GM18498 (cell line): ENCODE measurements around the gene SLC44A4.
"Not testable (repeated sequence)": the region's sequence is repeated elsewhere in the genome, so short reads cannot be mapped to it uniquely, and the experiment has no call there.

Source experiments
- ATAC-seq: cut with Tn5 transposase; IDR thresholded peaks from one replicate; pipeline ENCODE4 v1.9.1; 2021; ENCODE audit warnings: mild to moderate bottlenecking, moderate library complexity; ENCODE audit not compliant: unreplicated experiment

The SLC44A4 gene

DNA sequence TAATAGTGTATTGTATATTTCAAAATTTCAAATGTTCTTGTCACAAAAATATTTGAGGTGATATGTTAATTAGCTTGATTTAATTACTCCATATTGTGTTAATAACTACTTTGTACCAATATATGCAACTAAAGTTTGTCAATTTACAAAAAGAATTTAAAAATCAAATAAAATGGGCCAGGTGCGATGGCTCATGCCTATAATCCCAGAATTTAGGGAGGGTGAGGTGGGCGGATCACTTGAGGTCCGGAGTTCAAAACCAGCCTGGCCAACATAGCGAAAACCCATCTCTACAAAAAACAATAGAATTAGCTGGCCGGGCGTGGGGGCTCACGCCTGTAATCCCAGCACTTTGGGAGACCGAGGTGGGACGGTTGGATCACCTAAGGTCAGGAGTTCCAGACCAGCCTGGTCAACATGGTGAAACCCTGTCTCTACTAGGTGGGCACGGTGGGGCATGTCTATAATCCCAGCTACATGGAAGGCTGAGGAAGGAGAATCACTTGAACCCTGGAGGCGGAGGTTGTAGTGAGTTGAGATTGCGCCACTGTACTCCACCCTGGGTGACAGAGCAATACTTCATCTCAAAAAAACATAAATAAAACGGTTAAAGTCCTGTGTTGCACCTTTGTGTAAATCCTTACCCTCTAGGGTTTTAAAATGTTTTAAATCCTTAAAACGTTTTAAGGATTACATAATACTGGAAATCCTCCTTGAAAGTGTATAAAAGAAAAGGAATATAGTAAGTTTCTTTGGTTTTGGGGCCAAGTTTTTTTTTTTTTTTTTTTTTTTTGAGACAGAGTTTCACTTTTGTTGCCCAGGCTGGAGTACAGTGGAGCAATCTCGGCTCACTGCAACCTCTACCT lies 47.2 kb downstream of the SLC44A4 start:
- no peak for ATAC-seq

DNA sequence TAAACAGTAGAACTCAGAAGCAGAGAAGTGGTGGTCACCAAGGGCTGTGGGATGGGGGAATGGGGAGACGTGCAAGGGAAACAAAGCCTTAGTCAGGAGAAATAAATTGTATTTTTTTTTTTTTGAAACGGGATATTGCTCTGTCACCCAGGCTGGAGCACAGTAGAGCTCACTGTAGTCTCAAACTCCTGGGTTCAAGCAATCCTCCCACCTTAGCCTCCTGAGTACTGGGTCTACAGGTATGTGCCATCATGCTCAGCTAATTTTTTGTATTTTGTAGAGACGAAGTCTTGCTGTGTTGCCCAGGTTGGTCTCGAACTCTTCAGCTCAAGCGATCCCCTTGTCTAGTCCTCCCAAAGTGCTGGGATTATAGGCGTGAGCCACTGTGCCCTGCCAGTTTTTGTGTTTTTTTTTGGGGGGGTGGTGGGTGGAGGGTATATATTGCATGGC lies 47.9 kb downstream of the SLC44A4 start:
- ATAC-seq: no peak

DNA sequence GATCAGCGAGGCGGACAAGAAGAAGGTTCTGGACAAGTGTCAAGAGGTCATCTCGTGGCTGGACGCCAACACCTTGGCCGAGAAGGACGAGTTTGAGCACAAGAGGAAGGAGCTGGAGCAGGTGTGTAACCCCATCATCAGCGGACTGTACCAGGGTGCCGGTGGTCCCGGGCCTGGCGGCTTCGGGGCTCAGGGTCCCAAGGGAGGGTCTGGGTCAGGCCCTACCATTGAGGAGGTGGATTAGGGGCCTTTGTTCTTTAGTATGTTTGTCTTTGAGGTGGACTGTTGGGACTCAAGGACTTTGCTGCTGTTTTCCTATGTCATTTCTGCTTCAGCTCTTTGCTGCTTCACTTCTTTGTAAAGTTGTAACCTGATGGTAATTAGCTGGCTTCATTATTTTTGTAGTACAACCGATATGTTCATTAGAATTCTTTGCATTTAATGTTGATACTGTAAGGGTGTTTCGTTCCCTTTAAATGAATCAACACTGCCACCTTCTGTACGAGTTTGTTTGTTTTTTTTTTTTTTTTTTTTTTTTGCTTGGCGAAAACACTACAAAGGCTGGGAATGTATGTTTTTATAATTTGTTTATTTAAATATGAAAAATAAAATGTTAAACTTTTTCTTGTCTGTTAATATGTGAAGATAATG lies 49.0 kb downstream of the SLC44A4 start:
- no peak for ATAC-seq

DNA sequence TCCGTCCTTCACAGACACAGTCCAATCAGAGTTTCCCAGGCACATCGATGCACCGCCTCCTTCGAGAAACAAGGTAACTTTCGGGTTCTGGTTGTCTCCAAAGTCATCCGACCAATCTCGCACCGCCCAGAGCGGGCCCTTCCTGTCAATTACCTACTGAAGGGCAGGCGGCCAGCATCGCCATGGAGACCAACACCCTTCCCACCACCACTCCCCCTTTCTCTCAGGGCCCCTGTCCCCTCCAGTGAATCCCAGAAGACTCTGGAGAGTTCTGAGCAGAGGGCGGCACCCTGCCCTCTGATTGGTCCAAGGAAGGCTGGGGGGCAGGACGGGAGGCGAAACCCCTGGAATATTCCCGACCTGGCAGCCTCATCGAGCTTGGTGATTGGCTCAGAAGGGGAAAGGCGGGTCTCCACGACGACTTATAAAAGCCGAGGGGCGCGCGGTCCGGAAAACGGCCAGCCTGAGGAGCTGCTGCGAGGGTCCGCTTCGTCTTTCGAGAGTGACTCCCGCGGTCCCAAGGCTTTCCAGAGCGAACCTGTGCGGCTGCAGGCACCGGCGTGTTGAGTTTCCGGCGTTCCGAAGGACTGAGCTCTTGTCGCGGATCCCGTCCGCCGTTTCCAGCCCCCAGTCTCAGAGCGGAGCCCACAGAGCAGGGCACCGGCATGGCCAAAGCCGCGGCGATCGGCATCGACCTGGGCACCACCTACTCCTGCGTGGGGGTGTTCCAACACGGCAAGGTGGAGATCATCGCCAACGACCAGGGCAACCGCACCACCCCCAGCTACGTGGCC lies 51.3 kb downstream of the SLC44A4 start, which contains the start of gene HSPA1B:
Gene HSPA1B (plus strand): TSS at position 453 of the 794 bp plus-strand sequence. CDS start 213 bp downstream, at position 666.
- ATAC-seq: peak; percentile 68

GRCh38 chr6:31826793-31827285 lies 52.0 kb downstream of the SLC44A4 start:
- peak; percentile 11 for ATAC-seq

DNA sequence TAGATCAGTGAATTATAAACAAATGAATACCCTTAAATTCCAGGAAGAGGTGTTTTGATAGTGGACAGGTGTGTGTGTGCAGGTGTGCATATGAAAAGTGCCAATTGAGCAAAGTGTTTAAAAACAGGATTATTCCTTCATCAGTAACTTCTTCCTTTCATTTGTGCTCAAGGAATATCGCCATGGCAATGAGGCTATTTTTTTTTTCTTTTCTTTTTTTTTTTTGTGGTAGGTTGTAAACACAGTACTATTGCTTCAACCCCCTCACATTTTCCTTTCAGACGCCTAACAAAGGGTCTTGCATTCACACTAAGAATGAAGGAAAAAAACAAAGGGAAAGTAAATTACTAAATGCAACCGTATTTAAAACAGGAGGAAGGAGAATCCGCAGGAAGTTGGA lies 53.2 kb downstream of the SLC44A4 start:
- ATAC-seq: no peak

- ATAC-seq: not testable (repeated sequence)
Observed at GRCh38 chr6:31823592-31824196, 55.1 kb downstream of the SLC44A4 start.

DNA sequence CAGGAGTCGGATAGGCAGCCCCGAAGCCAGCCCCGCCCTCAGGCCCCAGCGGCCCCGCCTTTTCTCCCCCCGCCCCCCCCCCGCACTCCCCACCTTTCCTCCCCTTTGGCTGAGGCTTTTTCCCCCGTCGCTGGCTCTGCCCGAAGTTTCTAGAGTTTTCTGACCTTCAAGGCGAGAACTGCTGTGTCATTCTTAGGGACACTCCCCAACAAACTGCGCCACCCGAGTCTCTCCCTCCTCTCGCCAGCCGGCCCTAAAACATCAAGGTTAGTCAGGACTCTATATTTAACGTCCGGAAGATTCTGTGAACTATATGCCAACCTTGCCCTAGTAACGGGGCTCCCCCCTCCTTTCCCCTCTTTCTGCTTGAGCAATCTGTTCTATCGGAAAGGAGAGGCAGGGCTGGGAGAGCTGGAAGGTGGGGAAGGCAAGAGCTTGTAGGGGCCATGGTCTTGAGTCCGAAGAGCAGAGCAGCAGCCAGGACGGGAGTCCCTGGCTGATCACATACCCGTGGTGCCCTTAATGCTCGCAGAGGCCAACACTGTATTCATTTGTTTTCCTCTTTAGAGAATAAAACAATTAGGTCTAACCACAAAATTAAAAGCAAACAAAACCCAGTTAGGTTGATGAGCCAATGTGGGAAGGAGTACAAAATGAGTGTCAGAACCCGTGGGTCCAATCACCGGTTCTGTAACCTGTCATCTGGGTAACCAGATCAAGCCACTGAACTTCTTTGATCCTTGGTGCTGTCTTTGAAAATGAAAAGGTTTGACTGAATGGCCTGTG lies 56.6 kb downstream of the SLC44A4 start:
- peak; percentile 40 for ATAC-seq

- ATAC-seq: peak; percentile 43
Observed at GRCh38 chr6:31821301-31822035, 57.3 kb downstream of the SLC44A4 start.

- ATAC-seq: not testable (repeated sequence)
Observed at GRCh38 chr6:31820399-31820798, 58.4 kb downstream of the SLC44A4 start.

GRCh38 chr6:31819871-31820299 lies 58.9 kb downstream of the SLC44A4 start:
- ATAC-seq: no peak

- not testable (repeated sequence) for ATAC-seq
Observed at GRCh38 chr6:31817929-31818511, 60.8 kb downstream of the SLC44A4 start.

GRCh38 chr6:31817133-31817928 lies 61.5 kb downstream of the SLC44A4 start:
- not testable (repeated sequence) for ATAC-seq

DNA sequence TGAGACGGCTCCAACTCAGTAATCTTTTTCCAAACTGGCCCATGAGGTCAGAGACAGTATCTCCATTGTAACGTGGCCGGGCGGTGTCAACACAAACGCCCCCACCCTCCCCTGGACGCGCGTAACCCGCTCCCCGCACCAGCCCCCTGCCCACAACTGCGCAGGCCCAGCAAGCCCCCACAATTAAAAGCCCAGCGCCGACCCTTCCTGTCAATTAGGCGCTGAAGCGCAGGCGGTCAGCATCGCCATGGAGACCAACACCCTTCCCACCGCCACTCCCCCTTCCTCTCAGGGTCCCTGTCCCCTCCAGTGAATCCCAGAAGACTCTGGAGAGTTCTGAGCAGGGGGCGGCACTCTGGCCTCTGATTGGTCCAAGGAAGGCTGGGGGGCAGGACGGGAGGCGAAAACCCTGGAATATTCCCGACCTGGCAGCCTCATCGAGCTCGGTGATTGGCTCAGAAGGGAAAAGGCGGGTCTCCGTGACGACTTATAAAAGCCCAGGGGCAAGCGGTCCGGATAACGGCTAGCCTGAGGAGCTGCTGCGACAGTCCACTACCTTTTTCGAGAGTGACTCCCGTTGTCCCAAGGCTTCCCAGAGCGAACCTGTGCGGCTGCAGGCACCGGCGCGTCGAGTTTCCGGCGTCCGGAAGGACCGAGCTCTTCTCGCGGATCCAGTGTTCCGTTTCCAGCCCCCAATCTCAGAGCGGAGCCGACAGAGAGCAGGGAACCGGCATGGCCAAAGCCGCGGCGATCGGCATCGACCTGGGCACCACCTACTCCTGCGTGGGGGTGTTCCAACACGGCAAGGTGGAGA lies 63.6 kb downstream of the SLC44A4 start, which contains the start of the genes HSPA1A and HSPA1L:
Gene HSPA1A (plus strand): TSS at position 519 of the 814 bp plus-strand sequence. CDS start 214 bp downstream, at position 733.
Gene HSPA1L (minus strand): TSS at position 259 of the 814 bp plus-strand sequence. CDS start 3,311 bp downstream, outside the sequence.
- peak; percentile 46 for ATAC-seq

DNA sequence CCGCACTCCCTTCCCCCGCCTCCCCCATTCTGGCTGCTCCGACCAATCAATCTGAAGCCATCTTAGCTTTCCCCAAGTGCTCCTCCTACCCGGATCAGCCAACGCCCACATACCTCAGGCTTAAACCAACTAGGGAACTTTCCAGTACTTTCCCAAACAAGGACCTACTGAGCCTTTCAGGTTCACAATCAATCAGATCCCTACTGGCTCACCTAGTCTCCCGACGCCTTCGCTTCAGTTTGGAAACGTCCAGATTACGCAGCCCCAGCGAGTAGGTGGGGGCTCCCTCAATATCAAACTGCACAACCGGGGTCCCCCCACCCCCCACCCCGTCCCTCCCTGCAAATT lies 64.1 kb downstream of the SLC44A4 start:
- no peak for ATAC-seq

DNA sequence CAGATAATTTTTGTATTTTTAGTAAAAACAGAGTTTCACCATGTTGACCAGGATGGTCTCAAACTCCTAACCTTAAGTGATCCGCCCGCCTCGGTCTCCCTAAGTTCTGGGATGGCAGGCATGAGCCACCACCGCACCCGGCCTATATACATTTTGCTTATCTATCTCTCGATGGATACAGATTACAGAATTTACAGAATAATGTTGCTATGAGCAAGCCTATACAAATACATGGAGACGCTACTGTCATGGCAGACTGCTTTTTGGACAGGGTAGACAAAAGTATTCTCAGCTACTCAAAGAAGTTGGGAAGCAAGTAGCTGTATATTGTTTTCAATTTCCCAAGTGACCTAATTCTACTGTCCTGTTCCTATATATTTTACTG lies 65.3 kb downstream of the SLC44A4 start:
- ATAC-seq: no peak
